ENCODE data around the gene EYS.

GRCh38 chr6:63816401-63816981, 1890.5 kb downstream of the EYS start:
- TF ChIP-seq CTCF (conservative IDR thresholded peaks at IDR 0.05): no peak
- no peak for TF ChIP-seq ZFX (IDR thresholded peaks at IDR 0.05)

Data from C4-2B (cell line).